Effector memory CD8-positive, alpha-beta T cell (primary cell): ENCODE measurements around the gene INIP.
"Not testable (repeated sequence)": the region's sequence is repeated elsewhere in the genome, so short reads cannot be mapped to it uniquely, and the experiment has no call there.

Source experiments
- ATAC-seq: fragments of 150-1000 bp; cut with Tn5 transposase; replicated peaks from 2 replicates; pipeline ENCODE4 v1.10.0; 2021; ENCODE audit warnings: mild to moderate bottlenecking, moderate library complexity
- DNase-seq, 3 experiments: peaks; one replicate each; pipeline ENCODE4 v3.0.0; 2021
- H3K27ac Mint-ChIP-seq, 2 donors: one replicate each; pipeline ENCODE4 v1.8.0; 2022; ENCODE audit warnings: mild to moderate bottlenecking in 2 of 2, mixed read lengths in 2 of 2, moderate library complexity in 2 of 2
- H3K27me3 Mint-ChIP-seq, 2 donors: one replicate each; pipeline ENCODE4 v1.8.0; 2022; ENCODE audit warnings: mixed read lengths in 2 of 2
- H3K36me3 Mint-ChIP-seq: one replicate; pipeline ENCODE4 v1.8.0; 2022; ENCODE audit warnings: mild to moderate bottlenecking, moderate library complexity, mixed read lengths; ENCODE audit not compliant: insufficient read depth
- H3K4me1 Mint-ChIP-seq, 2 donors: one replicate each; pipeline ENCODE4 v1.8.0; 2022; ENCODE audit warnings: low read depth in 2 of 2, mixed read lengths in 2 of 2
- H3K4me3 Mint-ChIP-seq, 2 donors: one replicate each; pipeline ENCODE4 v1.8.0; 2022; ENCODE audit warnings: mild to moderate bottlenecking in 2 of 2, mixed read lengths in 2 of 2, moderate library complexity in 2 of 2
- H3K9me3 Mint-ChIP-seq, 2 donors: one replicate each; pipeline ENCODE4 v1.8.0; 2022; ENCODE audit warnings: mixed read lengths in 2 of 2

Gene INIP

DNA sequence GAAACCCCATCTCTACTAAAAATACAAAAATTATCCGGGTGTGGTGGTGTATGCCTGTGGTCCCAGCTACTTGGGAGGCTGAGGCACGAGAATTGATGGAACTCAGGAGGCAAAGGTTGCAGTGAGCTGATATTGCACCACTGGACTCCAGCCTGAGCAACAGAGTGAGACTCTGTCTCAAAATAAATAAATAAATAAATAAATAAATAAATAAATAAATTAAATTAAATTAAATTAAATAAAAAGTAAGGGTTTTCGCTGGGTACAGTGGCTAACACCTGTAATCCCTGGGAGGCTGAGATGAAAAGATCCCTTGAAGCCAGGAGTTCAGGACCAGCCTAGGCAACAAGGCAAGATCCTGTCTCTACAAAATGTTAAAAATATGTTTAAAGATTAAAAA is 4.8 kb upstream of the INIP start:
- not testable (repeated sequence) for H3K36me3 Mint-ChIP-seq, H3K4me3 Mint-ChIP-seq, H3K4me1 Mint-ChIP-seq, DNase-seq, H3K27me3 Mint-ChIP-seq, H3K27ac Mint-ChIP-seq, H3K9me3 Mint-ChIP-seq, ATAC-seq

DNA sequence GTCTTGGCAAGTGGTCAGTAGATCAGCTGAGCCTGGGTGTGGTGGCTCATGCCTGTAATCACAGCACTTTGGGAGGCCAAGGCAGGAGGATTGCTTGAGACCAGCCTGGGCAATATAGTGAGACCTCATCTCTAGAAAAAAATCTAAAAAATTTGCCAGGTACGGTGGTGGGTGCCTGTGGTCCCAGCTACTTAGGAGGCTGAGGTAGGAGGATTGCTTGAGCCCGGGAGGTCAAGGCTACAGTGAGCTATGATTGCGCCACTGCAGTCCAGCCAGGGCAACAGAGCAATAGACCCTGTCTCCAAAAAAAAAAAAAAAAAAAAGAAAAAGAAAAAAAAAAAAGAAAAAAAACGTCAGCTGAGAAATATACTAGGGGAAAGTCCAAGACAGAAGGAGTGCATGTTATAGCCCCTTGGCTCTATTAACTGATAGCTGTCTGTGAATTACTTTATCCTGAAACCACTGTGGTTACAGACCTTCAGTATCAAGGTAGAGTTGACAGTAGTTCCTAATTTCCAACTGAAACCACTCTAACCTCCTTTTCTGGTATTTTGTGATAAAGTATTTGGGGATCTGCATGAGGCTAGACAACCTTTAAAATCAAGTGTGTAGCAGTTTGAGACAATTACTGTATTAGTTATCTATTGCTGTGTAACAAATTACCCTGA is 2.3 kb upstream of the INIP start:
- DNase-seq: no peak
- no peaks in the 10 kb centered on the region for H3K9me3 Mint-ChIP-seq
- no peaks in the 10 kb centered on the region for H3K27me3 Mint-ChIP-seq
- H3K27ac Mint-ChIP-seq: peak overlapping the region in 1 of 2 donors; percentile 96
- H3K4me3 Mint-ChIP-seq: no peak overlapping the region
- no peak for ATAC-seq
- peaks cover 20% of the 10 kb centered on the region for H3K36me3 Mint-ChIP-seq
- H3K4me1 Mint-ChIP-seq: peaks cover 5 to 9% of the 10 kb centered on the region in 2 donors

DNA sequence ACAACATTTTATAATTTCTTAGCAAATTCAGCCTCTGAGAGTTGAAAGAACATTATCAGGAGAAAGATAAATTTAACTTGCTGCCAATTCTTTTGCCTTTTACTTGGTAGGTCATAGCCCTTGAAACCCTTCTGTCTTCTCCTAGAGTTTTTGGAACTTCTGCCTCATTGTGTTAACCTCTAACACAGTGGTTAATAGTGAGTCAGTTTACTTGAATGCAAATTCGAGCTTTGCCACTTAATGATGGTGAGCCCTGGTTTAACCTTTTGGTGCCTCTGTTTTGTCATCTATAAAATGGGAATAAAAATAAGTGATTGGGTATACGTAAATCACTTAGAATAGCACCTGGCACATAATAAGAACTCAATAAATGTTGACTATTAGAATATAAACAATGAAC is 1.8 kb upstream of the INIP start:
- DNase-seq: no peak
- Mint-ChIP-seq H3K9me3 (no peaks in the 10 kb centered on the region), H3K36me3 (peaks cover 16% of the 10 kb centered on the region), H3K27ac (peak overlapping the region in 1 of 2 donors; percentile 96), H3K27me3 (no peaks in the 10 kb centered on the region), H3K4me3 (no peak overlapping the region), H3K4me1 (peaks cover 5 to 9% of the 10 kb centered on the region in 2 donors)
- no peak for ATAC-seq

DNA sequence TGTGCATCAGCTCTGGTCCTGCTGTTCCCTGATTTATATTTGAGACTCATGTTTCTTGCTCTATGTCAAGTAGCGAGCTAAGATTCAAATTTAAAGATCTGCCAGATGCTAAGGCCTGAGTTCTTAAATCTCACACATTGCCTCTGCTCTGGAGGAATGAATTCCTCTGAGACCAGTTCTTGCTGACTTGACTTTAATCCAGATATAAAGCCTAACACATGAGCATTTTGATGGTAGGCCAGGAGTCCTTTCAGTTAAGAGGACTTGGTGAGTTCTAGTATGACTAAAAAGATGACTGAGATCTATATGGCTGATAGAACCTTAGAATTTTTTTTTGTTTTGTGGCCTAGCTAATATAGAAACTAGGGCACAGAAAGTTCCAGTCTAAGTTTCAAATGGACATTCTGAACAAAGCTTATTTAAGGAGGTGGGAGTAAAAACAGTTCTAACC is 1.3 kb upstream of the INIP start:
- DNase-seq (no peak), ATAC-seq (no peak)
- Mint-ChIP-seq H3K27ac (peak overlapping the region in 1 of 2 donors; percentile 96), H3K4me1 (peaks cover 5 to 11% of the 10 kb centered on the region in 2 donors), H3K36me3 (peaks cover 16% of the 10 kb centered on the region), H3K27me3 (no peaks in the 10 kb centered on the region), H3K9me3 (no peaks in the 10 kb centered on the region), H3K4me3 (peak overlapping the region in 1 of 2 donors; percentile 94)

DNA sequence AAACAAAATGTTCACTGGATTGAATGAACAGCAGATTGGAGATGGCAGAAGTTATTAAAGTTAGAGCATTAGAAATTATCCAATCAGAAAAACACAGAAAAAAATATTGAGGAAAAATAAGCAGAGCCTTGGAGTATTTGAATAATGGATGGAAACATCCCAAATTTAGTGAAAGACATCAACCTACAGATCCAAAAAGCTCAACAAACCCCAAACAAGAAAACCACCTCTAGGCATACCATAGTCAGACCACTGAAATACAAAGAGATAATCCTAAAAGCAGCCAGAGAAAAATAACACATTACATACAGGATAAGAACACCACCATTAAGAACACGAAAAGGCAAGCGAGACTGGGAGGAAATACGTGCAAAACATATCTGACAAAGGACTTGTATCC is 5.2 kb downstream of the INIP start:
- peaks cover 23% of the 10 kb centered on the region for H3K36me3 Mint-ChIP-seq
- no peak for ATAC-seq
- H3K27me3 Mint-ChIP-seq: no peaks in the 10 kb centered on the region
- no peak overlapping the region for H3K27ac Mint-ChIP-seq
- DNase-seq: no peak
- H3K4me1 Mint-ChIP-seq: peaks cover 23 to 30% of the 10 kb centered on the region in 2 donors
- no peak overlapping the region for H3K4me3 Mint-ChIP-seq
- H3K9me3 Mint-ChIP-seq: no peaks in the 10 kb centered on the region

DNA sequence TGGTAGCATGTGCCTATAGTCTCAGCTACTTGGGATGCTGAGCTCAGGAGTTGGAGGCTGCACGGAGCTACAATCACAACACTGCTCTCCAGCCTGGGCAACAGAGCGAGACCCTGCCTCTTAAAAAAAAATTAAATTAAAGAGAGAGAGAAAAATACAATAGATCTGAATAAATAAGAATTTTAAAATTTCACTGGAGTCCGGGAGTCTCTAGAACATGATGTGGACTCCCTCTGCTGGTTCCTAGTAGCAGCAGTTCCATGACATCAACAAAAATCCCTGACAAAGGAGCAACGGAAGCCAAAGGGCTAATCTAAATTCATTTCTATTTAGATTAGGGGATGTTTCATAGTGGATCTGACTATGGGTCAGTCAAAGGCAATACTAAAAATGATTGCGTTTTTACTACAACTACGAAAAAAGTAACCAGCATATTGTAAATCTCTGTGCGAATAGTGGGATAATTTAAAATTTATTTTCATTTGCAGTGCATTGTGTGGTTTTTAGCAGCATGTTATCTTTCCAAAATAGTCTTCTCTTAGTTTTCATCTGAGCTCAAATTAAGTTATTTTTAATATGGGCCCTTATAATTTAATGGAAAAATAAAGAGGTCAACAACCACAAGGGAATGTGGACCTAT is 6.7 kb downstream of the INIP start:
- Mint-ChIP-seq H3K36me3 (peaks cover 13% of the 10 kb centered on the region), H3K27me3 (no peaks in the 10 kb centered on the region), H3K27ac (no peak overlapping the region), H3K9me3 (no peaks in the 10 kb centered on the region), H3K4me1 (peaks cover 19 to 25% of the 10 kb centered on the region in 2 donors), H3K4me3 (no peak overlapping the region)
- DNase-seq (no peak), ATAC-seq (no peak)

DNA sequence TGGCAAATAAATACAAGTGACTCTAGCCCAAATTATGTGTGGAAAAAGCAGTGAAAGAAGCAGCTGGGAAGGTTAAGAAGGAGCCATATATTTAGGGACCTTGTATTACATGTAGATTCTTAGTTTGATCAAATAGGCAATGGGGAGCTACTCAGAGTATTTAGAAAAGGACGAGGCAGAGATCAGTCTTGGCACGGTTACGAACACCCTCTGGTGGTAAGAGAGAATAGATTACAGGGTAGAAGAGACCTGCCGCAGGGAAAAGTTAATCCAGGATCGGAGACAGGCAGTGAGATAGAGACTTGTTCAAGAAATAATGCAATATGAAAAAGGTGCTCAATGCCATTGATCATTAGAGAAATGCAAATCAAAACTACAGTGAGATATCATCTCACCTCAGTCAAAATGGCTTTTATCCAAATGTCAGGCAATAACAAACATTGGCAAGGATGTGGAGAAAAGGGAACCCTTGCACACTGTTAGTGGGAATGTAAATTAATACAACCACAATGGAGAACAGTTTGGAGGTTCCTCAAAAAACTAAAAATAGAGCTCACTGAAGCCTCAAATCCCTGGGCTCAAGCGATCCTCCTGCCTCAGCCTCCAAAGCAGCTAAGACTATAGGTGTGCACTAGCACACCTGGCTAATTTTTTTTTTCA is 12.0 kb downstream of the INIP start:
- H3K27ac Mint-ChIP-seq: no peak overlapping the region
- H3K4me1 Mint-ChIP-seq: peaks cover 13 to 18% of the 10 kb centered on the region in 2 donors
- no peak overlapping the region for H3K4me3 Mint-ChIP-seq
- DNase-seq (no peak), ATAC-seq (no peak)
- H3K36me3 Mint-ChIP-seq: peaks cover 4% of the 10 kb centered on the region
- H3K27me3 Mint-ChIP-seq: no peaks in the 10 kb centered on the region
- H3K9me3 Mint-ChIP-seq: no peaks in the 10 kb centered on the region

DNA sequence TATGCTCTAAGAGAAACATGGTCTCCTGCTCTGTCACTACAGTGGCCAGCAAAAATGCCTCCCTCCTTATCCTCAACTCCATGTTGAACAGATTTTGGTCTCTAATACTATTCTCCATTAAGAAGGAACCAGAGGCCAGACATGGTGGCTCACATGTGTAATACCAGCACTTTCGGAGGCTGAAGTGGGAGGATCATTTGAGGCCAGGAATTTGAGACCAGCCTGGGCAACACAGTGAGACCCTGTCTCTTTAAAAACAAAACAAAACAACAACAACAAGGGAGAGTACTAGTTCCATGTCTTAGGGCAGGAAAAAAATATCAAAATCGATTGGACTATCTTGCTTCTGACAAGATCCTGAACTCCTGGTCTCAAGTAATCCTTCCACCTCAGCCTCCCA is 14.6 kb downstream of the INIP start:
- H3K36me3 Mint-ChIP-seq: no peaks in the 10 kb centered on the region
- DNase-seq (no peak), ATAC-seq (no peak)
- H3K4me3 Mint-ChIP-seq: no peak overlapping the region
- H3K9me3 Mint-ChIP-seq: no peaks in the 10 kb centered on the region
- H3K27me3 Mint-ChIP-seq: no peaks in the 10 kb centered on the region
- H3K4me1 Mint-ChIP-seq: peaks cover 7 to 14% of the 10 kb centered on the region in 2 donors
- no peak overlapping the region for H3K27ac Mint-ChIP-seq

DNA sequence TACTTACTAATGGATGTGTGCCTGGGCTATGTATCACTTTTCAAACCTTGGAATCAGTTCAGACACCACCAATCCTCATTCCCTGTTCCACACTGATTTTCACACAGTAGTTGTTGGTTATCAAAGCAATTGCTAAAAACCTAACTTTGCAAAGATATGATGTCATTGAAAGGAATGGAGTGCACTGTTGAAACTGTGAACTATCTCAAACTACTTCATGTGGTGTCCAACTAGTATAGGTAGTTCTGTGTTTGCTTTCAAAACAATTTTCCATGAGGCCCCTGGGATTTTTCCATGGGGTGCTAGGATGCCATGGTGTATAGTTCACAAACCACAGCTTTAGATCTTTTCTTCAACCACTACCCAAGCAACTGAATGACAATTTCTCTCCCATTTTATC is 17.8 kb downstream of the INIP start:
- Mint-ChIP-seq H3K27me3 (no peaks in the 10 kb centered on the region), H3K36me3 (peaks cover 10% of the 10 kb centered on the region), H3K27ac (peak overlapping the region in 1 of 2 donors; percentile 28), H3K4me3 (no peak overlapping the region), H3K9me3 (no peaks in the 10 kb centered on the region), H3K4me1 (peaks cover 3 to 11% of the 10 kb centered on the region in 2 donors)
- ATAC-seq (no peak), DNase-seq (no peak)

DNA sequence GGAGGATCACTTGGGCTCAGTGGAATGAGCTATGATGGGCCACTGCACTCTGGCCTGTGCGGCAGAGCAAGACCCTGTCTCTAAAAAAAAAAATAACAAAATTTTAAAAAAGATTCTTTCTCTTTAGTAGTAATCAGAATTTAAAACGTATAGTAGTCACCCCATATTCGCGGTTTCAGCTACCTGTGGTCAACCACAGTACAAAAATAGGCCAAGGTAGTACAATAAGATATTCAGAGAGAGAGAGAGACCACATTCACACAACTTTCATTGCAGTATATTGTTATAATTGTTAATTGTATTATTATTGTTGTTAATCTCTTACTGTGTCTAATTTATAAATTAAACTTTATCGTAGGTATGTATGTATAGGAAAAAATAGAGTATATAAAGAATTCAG is 18.7 kb downstream of the INIP start:
- H3K4me1 Mint-ChIP-seq: peaks cover 3 to 11% of the 10 kb centered on the region in 2 donors
- H3K27ac Mint-ChIP-seq: peak overlapping the region in 1 of 2 donors; percentile 28
- DNase-seq (no peak), ATAC-seq (peak; percentile 93)
- H3K36me3 Mint-ChIP-seq: peaks cover 10% of the 10 kb centered on the region
- H3K4me3 Mint-ChIP-seq: no peak overlapping the region
- H3K9me3 Mint-ChIP-seq: no peaks in the 10 kb centered on the region
- no peaks in the 10 kb centered on the region for H3K27me3 Mint-ChIP-seq

DNA sequence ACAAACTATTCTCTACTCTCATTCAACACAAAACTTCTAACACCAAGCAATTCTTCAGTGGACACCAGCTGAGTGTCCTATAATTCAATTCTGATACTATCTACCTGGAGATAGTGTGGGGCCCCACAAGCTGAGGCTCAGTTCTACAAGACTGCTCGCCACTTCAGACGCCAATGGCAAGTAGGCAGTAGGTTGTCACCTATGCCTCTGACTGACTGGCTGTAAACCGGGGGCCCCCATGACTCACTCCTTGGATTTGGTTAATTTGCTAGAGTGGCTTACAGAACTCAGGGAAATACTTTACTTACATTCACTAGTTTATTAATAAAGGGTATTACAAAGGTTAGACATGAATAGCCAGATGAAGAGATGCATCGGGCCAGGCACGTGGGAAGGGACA is 21.5 kb downstream of the INIP start:
- no peak overlapping the region for H3K4me3 Mint-ChIP-seq
- no peaks in the 10 kb centered on the region for H3K27me3 Mint-ChIP-seq
- peak overlapping the region; percentile 49 to 76 for H3K27ac Mint-ChIP-seq
- ATAC-seq: no peak
- H3K36me3 Mint-ChIP-seq: peaks cover 25% of the 10 kb centered on the region
- H3K4me1 Mint-ChIP-seq: peaks cover 3 to 6% of the 10 kb centered on the region in 2 donors
- DNase-seq: no peak
- H3K9me3 Mint-ChIP-seq: no peaks in the 10 kb centered on the region

DNA sequence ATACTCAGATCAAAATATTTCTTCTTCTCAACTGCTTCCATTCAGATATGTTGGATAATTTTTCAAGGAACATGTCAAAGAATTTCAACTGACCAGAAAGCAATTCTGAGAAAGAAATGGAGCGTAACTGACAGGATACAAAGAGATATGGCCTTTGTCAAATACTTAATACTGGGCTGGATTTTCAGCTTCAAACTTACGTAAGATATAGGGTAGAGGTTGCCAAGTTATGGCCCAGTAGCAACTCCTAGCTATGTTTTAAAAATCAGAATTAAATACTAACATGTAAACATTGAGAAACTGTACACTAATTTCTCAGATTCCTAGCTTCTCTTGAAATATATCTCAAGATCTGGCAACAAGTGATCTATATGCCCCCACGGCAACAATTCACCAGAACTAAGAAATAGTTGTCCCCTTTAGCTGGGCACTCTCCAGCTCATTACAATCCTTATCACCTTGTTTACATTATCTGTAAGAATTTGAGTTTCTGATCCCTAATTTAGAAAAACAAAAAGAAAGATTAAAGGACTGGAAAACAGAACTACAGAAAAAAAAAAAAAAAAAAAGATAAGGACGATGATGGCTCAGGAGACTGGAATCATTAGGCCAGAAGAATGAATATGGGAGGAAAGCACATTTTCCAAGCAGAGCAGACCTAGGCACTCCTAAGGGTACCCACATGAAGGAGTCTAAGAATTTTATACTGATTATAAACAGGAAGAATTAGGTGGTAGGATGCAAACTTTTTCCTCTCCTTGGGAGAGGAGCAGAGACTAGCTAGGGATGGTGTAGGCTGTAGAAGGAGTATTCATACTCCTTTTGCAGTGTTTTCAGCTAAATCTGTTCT is 23.0 kb downstream of the INIP start:
- ATAC-seq (no peak), DNase-seq (no peak)
- Mint-ChIP-seq H3K4me3 (no peak overlapping the region), H3K9me3 (no peaks in the 10 kb centered on the region), H3K27me3 (no peaks in the 10 kb centered on the region), H3K27ac (peak overlapping the region in 1 of 2 donors; percentile 81), H3K36me3 (peaks cover 25% of the 10 kb centered on the region), H3K4me1 (peaks cover 3 to 6% of the 10 kb centered on the region in 2 donors)

DNA sequence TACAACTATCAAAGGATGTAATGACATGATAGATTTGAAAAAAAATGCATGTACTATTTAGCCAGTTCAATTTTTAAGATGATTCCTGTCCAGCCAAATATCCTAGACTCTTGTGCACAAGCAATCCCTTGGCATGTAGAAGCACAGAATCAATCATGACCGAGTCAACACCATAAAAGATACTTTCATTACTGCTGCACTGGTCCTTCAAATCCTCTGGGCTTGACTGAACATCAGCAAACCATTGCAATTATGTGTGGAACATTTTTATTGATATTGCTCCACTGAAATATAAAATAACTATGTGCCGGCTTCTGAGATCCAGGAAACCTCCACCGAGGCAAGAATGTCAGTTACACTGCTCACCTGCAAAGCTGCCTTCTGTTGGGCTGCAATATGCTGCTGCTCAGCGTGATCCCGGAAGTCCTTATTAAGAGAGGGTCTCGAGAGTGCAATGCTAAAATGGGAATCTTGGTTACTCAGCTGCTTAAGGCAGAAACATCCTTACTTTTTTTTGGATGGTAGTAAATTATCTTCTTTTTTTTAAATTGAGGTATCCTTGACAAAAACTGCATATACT is 28.7 kb downstream of the INIP start:
- Mint-ChIP-seq H3K27ac (no peak overlapping the region), H3K27me3 (no peaks in the 10 kb centered on the region), H3K4me1 (no peaks in the 10 kb centered on the region), H3K36me3 (peaks cover 50% of the 10 kb centered on the region), H3K9me3 (no peaks in the 10 kb centered on the region), H3K4me3 (no peak overlapping the region)
- no peak for ATAC-seq
- no peak for DNase-seq
